Measurements from ENCODE around the gene CSGALNACT2.

GRCh38 chr10:43190775-43191174, 52.5 kb downstream of the CSGALNACT2 start:
- no peak for TF ChIP-seq CTCF (IDR thresholded peaks at IDR 0.05; ENCODE audit: insufficient read depth, low read length, poor library complexity, severe bottlenecking)
- TF ChIP-seq EZH2phosphoT487 (conservative IDR thresholded peaks at IDR 0.05; ENCODE audit: low read length): no peak

Data from SU-DHL-6 (cell line).